Measurements from ENCODE around the gene DNASE1L2.
A peak's percentile ranks its signal among the peaks of the same experiment; 100 is the strongest.

The DNASE1L2 gene

DNA sequence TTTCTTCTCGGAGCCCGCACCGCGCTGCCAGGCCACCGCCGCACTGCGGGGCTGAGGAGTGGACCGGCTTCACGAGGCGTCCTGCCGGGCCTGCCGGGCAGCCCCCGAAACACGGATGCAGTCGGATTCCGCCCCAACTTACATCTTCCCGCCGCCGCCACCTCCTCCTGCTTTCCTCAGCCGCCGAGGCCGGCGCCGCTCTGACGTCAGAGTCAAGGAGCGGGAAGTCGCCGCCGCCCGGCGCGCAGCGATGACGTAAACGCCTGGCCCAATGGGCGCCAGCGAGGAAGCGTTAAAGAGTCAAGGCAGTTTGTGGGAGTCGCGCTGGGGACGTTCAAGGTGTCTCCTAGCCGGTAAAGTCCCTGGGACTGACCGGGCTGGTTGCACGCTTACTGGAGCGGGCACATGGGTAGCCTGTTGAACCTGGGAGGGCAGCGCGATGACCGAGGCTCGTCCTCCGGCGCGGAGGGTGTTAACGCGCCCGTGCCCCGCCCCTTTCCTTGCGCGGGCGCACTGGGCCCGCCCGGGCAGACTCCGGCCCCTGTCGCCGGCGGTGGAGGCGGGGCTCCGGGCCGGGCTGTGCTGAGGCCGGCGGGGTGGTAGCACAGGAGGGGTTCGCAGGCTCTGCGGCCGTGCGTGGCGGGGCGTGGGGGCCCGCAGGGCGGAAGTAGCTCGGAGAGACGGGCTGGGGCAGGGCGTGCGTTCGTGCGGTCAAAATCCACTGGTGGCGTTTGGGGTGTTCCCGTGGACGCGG is 31.8 kb downstream of the DNASE1L2 start, which contains the start of gene RNPS1 (continued):
- TF ChIP-seq, protein P1, sequence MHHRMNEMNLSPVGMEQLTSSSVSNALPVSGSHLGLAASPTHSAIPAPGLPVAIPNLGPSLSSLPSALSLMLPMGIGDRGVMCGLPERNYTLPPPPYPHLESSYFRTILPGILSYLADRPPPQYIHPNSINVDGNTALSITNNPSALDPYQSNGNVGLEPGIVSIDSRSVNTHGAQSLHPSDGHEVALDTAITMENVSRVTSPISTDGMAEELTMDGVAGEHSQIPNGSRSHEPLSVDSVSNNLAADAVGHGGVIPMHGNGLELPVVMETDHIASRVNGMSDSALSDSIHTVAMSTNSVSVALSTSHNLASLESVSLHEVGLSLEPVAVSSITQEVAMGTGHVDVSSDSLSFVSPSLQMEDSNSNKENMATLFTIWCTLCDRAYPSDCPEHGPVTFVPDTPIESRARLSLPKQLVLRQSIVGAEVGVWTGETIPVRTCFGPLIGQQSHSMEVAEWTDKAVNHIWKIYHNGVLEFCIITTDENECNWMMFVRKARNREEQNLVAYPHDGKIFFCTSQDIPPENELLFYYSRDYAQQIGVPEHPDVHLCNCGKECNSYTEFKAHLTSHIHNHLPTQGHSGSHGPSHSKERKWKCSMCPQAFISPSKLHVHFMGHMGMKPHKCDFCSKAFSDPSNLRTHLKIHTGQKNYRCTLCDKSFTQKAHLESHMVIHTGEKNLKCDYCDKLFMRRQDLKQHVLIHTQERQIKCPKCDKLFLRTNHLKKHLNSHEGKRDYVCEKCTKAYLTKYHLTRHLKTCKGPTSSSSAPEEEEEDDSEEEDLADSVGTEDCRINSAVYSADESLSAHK (tag by site-specific recombination; IDR thresholded peaks at IDR 0.05): peak; percentile 73
- TF ChIP-seq, protein P2, sequence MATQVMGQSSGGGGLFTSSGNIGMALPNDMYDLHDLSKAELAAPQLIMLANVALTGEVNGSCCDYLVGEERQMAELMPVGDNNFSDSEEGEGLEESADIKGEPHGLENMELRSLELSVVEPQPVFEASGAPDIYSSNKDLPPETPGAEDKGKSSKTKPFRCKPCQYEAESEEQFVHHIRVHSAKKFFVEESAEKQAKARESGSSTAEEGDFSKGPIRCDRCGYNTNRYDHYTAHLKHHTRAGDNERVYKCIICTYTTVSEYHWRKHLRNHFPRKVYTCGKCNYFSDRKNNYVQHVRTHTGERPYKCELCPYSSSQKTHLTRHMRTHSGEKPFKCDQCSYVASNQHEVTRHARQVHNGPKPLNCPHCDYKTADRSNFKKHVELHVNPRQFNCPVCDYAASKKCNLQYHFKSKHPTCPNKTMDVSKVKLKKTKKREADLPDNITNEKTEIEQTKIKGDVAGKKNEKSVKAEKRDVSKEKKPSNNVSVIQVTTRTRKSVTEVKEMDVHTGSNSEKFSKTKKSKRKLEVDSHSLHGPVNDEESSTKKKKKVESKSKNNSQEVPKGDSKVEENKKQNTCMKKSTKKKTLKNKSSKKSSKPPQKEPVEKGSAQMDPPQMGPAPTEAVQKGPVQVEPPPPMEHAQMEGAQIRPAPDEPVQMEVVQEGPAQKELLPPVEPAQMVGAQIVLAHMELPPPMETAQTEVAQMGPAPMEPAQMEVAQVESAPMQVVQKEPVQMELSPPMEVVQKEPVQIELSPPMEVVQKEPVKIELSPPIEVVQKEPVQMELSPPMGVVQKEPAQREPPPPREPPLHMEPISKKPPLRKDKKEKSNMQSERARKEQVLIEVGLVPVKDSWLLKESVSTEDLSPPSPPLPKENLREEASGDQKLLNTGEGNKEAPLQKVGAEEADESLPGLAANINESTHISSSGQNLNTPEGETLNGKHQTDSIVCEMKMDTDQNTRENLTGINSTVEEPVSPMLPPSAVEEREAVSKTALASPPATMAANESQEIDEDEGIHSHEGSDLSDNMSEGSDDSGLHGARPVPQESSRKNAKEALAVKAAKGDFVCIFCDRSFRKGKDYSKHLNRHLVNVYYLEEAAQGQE (tag by site-specific recombination; IDR thresholded peaks at IDR 0.05): peak; percentile 70
- peak; percentile 62; the same call in 1 of the 2 replicates for TF ChIP-seq GLI2 (tag by site-specific recombination; IDR thresholded peaks at IDR 0.05; ENCODE audit: borderline replicate concordance, low read depth)
- TF ChIP-seq, protein P3, sequence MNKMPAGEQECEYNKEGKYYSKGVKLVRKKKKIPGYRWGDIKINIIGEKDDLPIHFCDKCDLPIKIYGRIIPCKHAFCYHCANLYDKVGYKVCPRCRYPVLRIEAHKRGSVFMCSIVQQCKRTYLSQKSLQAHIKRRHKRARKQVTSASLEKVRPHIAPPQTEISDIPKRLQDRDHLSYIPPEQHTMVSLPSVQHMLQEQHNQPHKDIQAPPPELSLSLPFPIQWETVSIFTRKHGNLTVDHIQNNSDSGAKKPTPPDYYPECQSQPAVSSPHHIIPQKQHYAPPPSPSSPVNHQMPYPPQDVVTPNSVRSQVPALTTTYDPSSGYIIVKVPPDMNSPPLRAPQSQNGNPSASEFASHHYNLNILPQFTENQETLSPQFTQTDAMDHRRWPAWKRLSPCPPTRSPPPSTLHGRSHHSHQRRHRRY (tag by site-specific recombination; IDR thresholded peaks at IDR 0.05): peak; percentile 89
- no peak; the same call in 1 of the 2 replicates for TF ChIP-seq ZNF23 (tag by site-specific recombination; IDR thresholded peaks at IDR 0.05; ENCODE audit: borderline replicate concordance)
- TF ChIP-seq ZNF747 (tag by site-specific recombination; IDR thresholded peaks at IDR 0.05): peak; percentile 39; the same call in 1 of the 2 replicates
- TF ChIP-seq ZNF624 (tag by site-specific recombination; IDR thresholded peaks at IDR 0.05): no peak
- no peak for TF ChIP-seq ZNF112 (tag by site-specific recombination; IDR thresholded peaks at IDR 0.05)
- TF ChIP-seq KLF10 (tag by site-specific recombination; IDR thresholded peaks at IDR 0.05): peak; percentile 96
- no peak for TF ChIP-seq ZNF701 (tag by site-specific recombination; IDR thresholded peaks at IDR 0.05)
- TF ChIP-seq, protein P4, sequence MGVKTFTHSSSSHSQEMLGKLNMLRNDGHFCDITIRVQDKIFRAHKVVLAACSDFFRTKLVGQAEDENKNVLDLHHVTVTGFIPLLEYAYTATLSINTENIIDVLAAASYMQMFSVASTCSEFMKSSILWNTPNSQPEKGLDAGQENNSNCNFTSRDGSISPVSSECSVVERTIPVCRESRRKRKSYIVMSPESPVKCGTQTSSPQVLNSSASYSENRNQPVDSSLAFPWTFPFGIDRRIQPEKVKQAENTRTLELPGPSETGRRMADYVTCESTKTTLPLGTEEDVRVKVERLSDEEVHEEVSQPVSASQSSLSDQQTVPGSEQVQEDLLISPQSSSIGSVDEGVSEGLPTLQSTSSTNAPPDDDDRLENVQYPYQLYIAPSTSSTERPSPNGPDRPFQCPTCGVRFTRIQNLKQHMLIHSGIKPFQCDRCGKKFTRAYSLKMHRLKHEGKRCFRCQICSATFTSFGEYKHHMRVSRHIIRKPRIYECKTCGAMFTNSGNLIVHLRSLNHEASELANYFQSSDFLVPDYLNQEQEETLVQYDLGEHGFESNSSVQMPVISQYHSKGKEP (tag by site-specific recombination; IDR thresholded peaks at IDR 0.05): no peak
- peak; percentile 96 for TF ChIP-seq ZNF501 (tag by site-specific recombination; IDR thresholded peaks at IDR 0.05)
- peak; percentile 99 for TF ChIP-seq ZNF391 (tag by site-specific recombination; IDR thresholded peaks at IDR 0.05; ENCODE audit: borderline replicate concordance, low read depth)
- TF ChIP-seq, protein P5, sequence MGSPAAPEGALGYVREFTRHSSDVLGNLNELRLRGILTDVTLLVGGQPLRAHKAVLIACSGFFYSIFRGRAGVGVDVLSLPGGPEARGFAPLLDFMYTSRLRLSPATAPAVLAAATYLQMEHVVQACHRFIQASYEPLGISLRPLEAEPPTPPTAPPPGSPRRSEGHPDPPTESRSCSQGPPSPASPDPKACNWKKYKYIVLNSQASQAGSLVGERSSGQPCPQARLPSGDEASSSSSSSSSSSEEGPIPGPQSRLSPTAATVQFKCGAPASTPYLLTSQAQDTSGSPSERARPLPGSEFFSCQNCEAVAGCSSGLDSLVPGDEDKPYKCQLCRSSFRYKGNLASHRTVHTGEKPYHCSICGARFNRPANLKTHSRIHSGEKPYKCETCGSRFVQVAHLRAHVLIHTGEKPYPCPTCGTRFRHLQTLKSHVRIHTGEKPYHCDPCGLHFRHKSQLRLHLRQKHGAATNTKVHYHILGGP (tag by site-specific recombination; IDR thresholded peaks at IDR 0.05): no peak
- TF ChIP-seq ZNF660 (tag by site-specific recombination; IDR thresholded peaks at IDR 0.05): peak; percentile 65
- TF ChIP-seq, protein P6, sequence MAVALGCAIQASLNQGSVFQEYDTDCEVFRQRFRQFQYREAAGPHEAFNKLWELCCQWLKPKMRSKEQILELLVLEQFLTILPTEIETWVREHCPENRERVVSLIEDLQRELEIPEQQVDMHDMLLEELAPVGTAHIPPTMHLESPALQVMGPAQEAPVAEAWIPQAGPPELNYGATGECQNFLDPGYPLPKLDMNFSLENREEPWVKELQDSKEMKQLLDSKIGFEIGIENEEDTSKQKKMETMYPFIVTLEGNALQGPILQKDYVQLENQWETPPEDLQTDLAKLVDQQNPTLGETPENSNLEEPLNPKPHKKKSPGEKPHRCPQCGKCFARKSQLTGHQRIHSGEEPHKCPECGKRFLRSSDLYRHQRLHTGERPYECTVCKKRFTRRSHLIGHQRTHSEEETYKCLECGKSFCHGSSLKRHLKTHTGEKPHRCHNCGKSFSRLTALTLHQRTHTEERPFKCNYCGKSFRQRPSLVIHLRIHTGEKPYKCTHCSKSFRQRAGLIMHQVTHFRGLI (tag by site-specific recombination; IDR thresholded peaks at IDR 0.05): peak; percentile 65; the same call in 1 of the 2 replicates
- TF ChIP-seq ZNF629 (tag by site-specific recombination; IDR thresholded peaks at IDR 0.05): peak; percentile 100
- TF ChIP-seq ZNF266 (tag by site-specific recombination; IDR thresholded peaks at IDR 0.05; ENCODE audit: low read depth): 0 out of 2 replicates have a peak, but pooled peaks have one; percentile 55
- TF ChIP-seq KLF7 (tag by site-specific recombination; IDR thresholded peaks at IDR 0.05; ENCODE audit: borderline replicate concordance): peak; percentile 95
- TF ChIP-seq ZNF610 (tag by site-specific recombination; IDR thresholded peaks at IDR 0.05; ENCODE audit: borderline replicate concordance): peak; percentile 88
- no peak for TF ChIP-seq ZNF221 (tag by site-specific recombination; IDR thresholded peaks at IDR 0.05; ENCODE audit: borderline replicate concordance)
- peak; percentile 82 for TF ChIP-seq ZNF146 (tag by site-specific recombination; IDR thresholded peaks at IDR 0.05)
- peak; percentile 20; the same call in 1 of the 2 replicates for TF ChIP-seq ZSCAN16 (tag by site-specific recombination; IDR thresholded peaks at IDR 0.05)
- TF ChIP-seq ZNF302 (tag by site-specific recombination; IDR thresholded peaks at IDR 0.05; ENCODE audit: low read depth): no peak
- peak; percentile 83 for TF ChIP-seq ZFHX2 (tag by site-specific recombination; conservative IDR thresholded peaks at IDR 0.05)
- 0 out of 2 replicates have a peak, but pooled peaks have one; percentile 66 for TF ChIP-seq ZNF792 (tag by site-specific recombination; IDR thresholded peaks at IDR 0.05)
- TF ChIP-seq BCL11A (tag by site-specific recombination; IDR thresholded peaks at IDR 0.05; ENCODE audit: low read depth): no peak
- TF ChIP-seq ZNF138 (tag by site-specific recombination; IDR thresholded peaks at IDR 0.05; ENCODE audit: borderline replicate concordance): no peak

Measured in HEK293 (cell line).